B cell (primary cell): Measurements from ENCODE around the gene CSF1R. TPM values are rescaled to one million over a fixed set of nuclear protein-coding genes. Genes with fewer than 3 reads are reported as not detected.

ENCODE experiments used
- ATAC-seq: fragments of 200-7000 bp; cut with Tn5 transposase; one replicate; pipeline ENCODE4 v1.10.0; 2021; ENCODE audit warnings: low read depth, mild to moderate bottlenecking, moderate number of reproducible peaks, moderate library complexity
- CTCF ChIA-PET: fragments of 350-600 bp; sonication (Branson Sonifier 250); formaldehyde crosslinking; loops from one replicate; lab custom pipeline; 2021; ENCODE audit warnings: antibody characterized with exemption, inconsistent platforms; lab: Charles Lee
- POLR2A ChIA-PET: fragments of 350-600 bp; sonication (Branson Sonifier 250); formaldehyde crosslinking; loops from one replicate; lab custom pipeline; 2021; ENCODE audit warnings: antibody characterized with exemption; lab: Charles Lee
- DNase-seq: peaks from one replicate; pipeline ENCODE4 v3.0.0; 2013
- H2AFZ ChIP-seq: 2 replicates; pipeline ENCODE4 v1.6.1; 2012; ENCODE audit warnings: mild to moderate bottlenecking, low read depth, low read length; ENCODE audit not compliant: insufficient read depth, poor library complexity, severe bottlenecking
- H3K27ac ChIP-seq, 2 donors: 1 replicate in 1 of 2; 2 replicates in 1 of 2; pipeline ENCODE4 v1.5.1; 2012 to 2013; ENCODE audit warnings: low read length in 2 of 2, mild to moderate bottlenecking in 2 of 2, moderate library complexity in 1 of 2
- H3K27me3 ChIP-seq, 4 experiments: fragments of 200-600 bp in 1 of 4; sonication (generic) in 1 of 4; replicated peaks in 1 of 4; 1 replicate in 2 of 4; 2 replicates in 2 of 4; pipeline versions ENCODE4 v1.6.1 to v1.7.0; 2013 to 2016; ENCODE audit warnings: low read length in 3 of 4, mild to moderate bottlenecking in 2 of 4, mixed read lengths in 1 of 4, moderate library complexity in 1 of 4; ENCODE audit not compliant: insufficient read depth in 4 of 4, control insufficient read depth in 3 of 4; ENCODE audit errors: control extremely low read depth in 1 of 4
- H3K36me3 ChIP-seq, 2 experiments: replicated peaks in 1 of 2; 1 replicate in 1 of 2; 2 replicates in 1 of 2; pipeline versions ENCODE4 v1.6.1 to v1.7.1; 2013; ENCODE audit warnings: low read length in 1 of 2; ENCODE audit not compliant: insufficient read depth in 2 of 2, control insufficient read depth in 1 of 2; ENCODE audit errors: control extremely low read depth in 1 of 2, extremely low read depth in 1 of 2
- H3K4me1 ChIP-seq, 2 donors: fragments of 200-600 bp in 1 of 2; sonication (generic) in 1 of 2; 1 replicate in 1 of 2; 2 replicates in 1 of 2; pipeline versions ENCODE4 v1.5.1 to v1.6.1; 2013 to 2017; ENCODE audit warnings: low read length in 2 of 2; ENCODE audit not compliant: control insufficient read depth in 2 of 2, insufficient read depth in 2 of 2
- H3K4me2 ChIP-seq: replicated peaks from 2 replicates; pipeline ENCODE3; 2012; ENCODE audit warnings: mild to moderate bottlenecking, low read depth, low read length; ENCODE audit not compliant: poor library complexity, severe bottlenecking
- H3K4me3 ChIP-seq, 5 experiments: fragments of 200-600 bp in 1 of 5; sonication (generic) in 1 of 5; 1 replicate in 3 of 5; 2 replicates in 2 of 5; pipeline versions ENCODE4 v1.5.1 to v1.7.0; 2011 to 2016; ENCODE audit warnings: low read length in 4 of 5, mild to moderate bottlenecking in 4 of 5, low read depth in 2 of 5, control low read depth in 1 of 5, moderate library complexity in 1 of 5; ENCODE audit not compliant: insufficient read depth in 1 of 5; ENCODE audit errors: control extremely low read depth in 1 of 5, extremely low read depth in 1 of 5
- H3K79me2 ChIP-seq: fragments of 200-600 bp; sonication (generic); one replicate; pipeline ENCODE4 v1.6.0; 2016; ENCODE audit warnings: low read length; ENCODE audit not compliant: control insufficient read depth, insufficient read depth
- H3K9ac ChIP-seq: fragments of 200-600 bp; sonication (generic); 2 replicates; pipeline ENCODE4 v1.6.1; 2017; ENCODE audit warnings: mild to moderate bottlenecking, low read length, moderate library complexity
- H3K9me3 ChIP-seq, 3 donors: one replicate each; pipeline versions ENCODE4 v1.6.1 to v1.7.1; 2013; ENCODE audit warnings: low read length in 2 of 3; ENCODE audit not compliant: control insufficient read depth in 2 of 3, insufficient read depth in 1 of 3; ENCODE audit errors: control extremely low read depth in 1 of 3
- H4K20me1 ChIP-seq: 2 replicates; pipeline ENCODE4 v1.6.0; 2012; ENCODE audit warnings: mild to moderate bottlenecking, low read length; ENCODE audit not compliant: insufficient read depth, control insufficient read depth, poor library complexity, severe bottlenecking
- H3K27ac Mint-ChIP-seq: one replicate; pipeline ENCODE4 v1.8.0; 2021; ENCODE audit warnings: mixed read lengths
- H3K27me3 Mint-ChIP-seq: one replicate; pipeline ENCODE4 v1.8.0; 2021; ENCODE audit warnings: mixed read lengths
- H3K4me1 Mint-ChIP-seq: one replicate; pipeline ENCODE4 v1.8.0; 2021; ENCODE audit warnings: mixed read lengths
- H3K4me3 Mint-ChIP-seq: one replicate; pipeline ENCODE4 v1.8.0; 2021; ENCODE audit warnings: mixed read lengths
- H3K9me3 Mint-ChIP-seq: one replicate; pipeline ENCODE4 v1.8.0; 2022; ENCODE audit warnings: mixed read lengths; ENCODE audit not compliant: insufficient read depth
- CTCF ChIP-seq: fragments of 200-600 bp; IDR thresholded peaks from one replicate; pipeline ENCODE4 v1.8.0; 2022; ENCODE audit warnings: antibody characterized with exemption, mild to moderate bottlenecking
- EZH2 ChIP-seq: IDR thresholded peaks from 2 replicates; pipeline ENCODE4 v1.6.1; 2012; ENCODE audit warnings: borderline replicate concordance, low read depth, mild to moderate bottlenecking, moderate library complexity, low read length; ENCODE audit not compliant: insufficient read depth, poor library complexity, severe bottlenecking
- WGBS: methylation state at CpG from one replicate; pipeline ENCODE4 v1.1.5; 2013; ENCODE audit warnings: missing lambda C conversion rate; ENCODE audit not compliant: insufficient coverage; 5-methylcytosine and 5-hydroxymethylcytosine counted together
- intact Hi-C: fragments of 100-400 bp; cut with micrococcal nuclease; formaldehyde crosslinking; loops from one replicate; pipeline ENCODE4 v1.10.0; 2022
- polyA plus RNA-seq: library from polyadenylated mRNA; depleted of rRNA; stranded (reverse); fragments of >200 nt; gene quantifications from 2 replicates; pipeline ENCODE4 v1.2.3, GENCODE V29; 2012
- total RNA-seq, 2 donors: library from RNA; stranded (reverse); fragments of 120-200 nt in 1 of 2; gene quantifications; 1 replicate in 1 of 2; 2 replicates in 1 of 2; pipeline versions ENCODE4 v1.2.3 to v1.2.4, GENCODE V29; 2013 to 2022

CSF1R gene
- total and polyA plus RNA-seq, 2 donors (not counting 1 experiment from before 2014, with no cell fraction given), result 1.6 to 2.5 TPM

GRCh38 chr5:150101023-150101422, 14.7 kb upstream of the CSF1R start:
- no peak for ATAC-seq
- Histone ChIP-seq H3K36me3 (no peaks in the 10 kb centered on the region), H3K27me3 (no peaks in the 10 kb centered on the region), H3K4me3 (no peak overlapping the region), H3K4me1 (peaks cover 0 to 6% of the 10 kb centered on the region in 2 donors), H4K20me1 (no peaks in the 10 kb centered on the region), H3K4me2 (no peak overlapping the region), H3K27ac (no peak overlapping the region), H3K79me2 (no peaks in the 10 kb centered on the region), H3K9ac (no peak overlapping the region), H3K9me3 (no peaks in the 10 kb centered on the region), H2AFZ (no peak overlapping the region)
- Mint-ChIP-seq H3K27me3 (no peaks in the 10 kb centered on the region), H3K4me3 (no peak overlapping the region), H3K9me3 (no peaks in the 10 kb centered on the region), H3K4me1 (peaks cover 8% of the 10 kb centered on the region), H3K27ac (no peak overlapping the region)
- TF ChIP-seq CTCF (no peak), EZH2 (no peak)
- intact Hi-C loops, result no loop called here
- 100% methylated on average over 4 of the region's 6 CpGs for WGBS
- CTCF ChIA-PET, result no interaction called here
- no peak for DNase-seq
- POLR2A ChIA-PET, result no interaction called here

GRCh38 chr5:150097152-150097551, 10.8 kb upstream of the CSF1R start:
- intact Hi-C loops, result no loop called here
- H3K4me1 Mint-ChIP-seq, result no peaks in the 10 kb centered on the region
- Histone ChIP-seq H3K27ac (no peak overlapping the region), H3K79me2 (no peaks in the 10 kb centered on the region), H3K4me2 (no peak overlapping the region), H3K9me3 (no peaks in the 10 kb centered on the region), H3K9ac (no peak overlapping the region), H2AFZ (no peak overlapping the region), H3K27me3 (no peaks in the 10 kb centered on the region), H3K36me3 (no peaks in the 10 kb centered on the region), H3K4me3 (no peak overlapping the region), H3K4me1 (no peaks in the 10 kb centered on the region), H4K20me1 (no peaks in the 10 kb centered on the region)
- ChIA-PET POLR2A (no interaction called here), CTCF (no interaction called here)
- H3K4me3 Mint-ChIP-seq, result no peak overlapping the region
- H3K27ac Mint-ChIP-seq, result no peak overlapping the region
- H3K9me3 Mint-ChIP-seq, result no peaks in the 10 kb centered on the region
- TF ChIP-seq CTCF (no peak), EZH2 (no peak)
- DNase-seq (no peak), ATAC-seq (no peak)
- H3K27me3 Mint-ChIP-seq, result peaks cover 8% of the 10 kb centered on the region
